Retinal pigment epithelial cell (primary cell): Measurements from ENCODE around the gene COPG1.
A peak's percentile ranks its signal among the peaks of the same experiment; 100 is the strongest.
"Not testable (repeated sequence)": the region's sequence is repeated elsewhere in the genome, so short reads cannot be mapped to it uniquely, and the experiment has no call there.

ENCODE experiments used
- DNase-seq: peaks from one replicate; pipeline ENCODE4 v3.0.0-alpha.2; 2010; ENCODE audit warnings: low read depth
- H3K4me3 ChIP-seq: 2 replicates; pipeline ENCODE4 v1.5.1; 2011; ENCODE audit warnings: mild to moderate bottlenecking, low read length, control low read depth, moderate library complexity
- TF ChIP-seq, protein P1 (sequence below): conservative IDR thresholded peaks from 2 replicates; pipeline ENCODE4 v1.5.1; 2011; ENCODE audit warnings: low read depth, low read length, control low read depth, inconsistent platforms

The COPG1 gene

GRCh38 chr3:129245141-129245540 lies 4.3 kb upstream of the COPG1 start:
- no peak for DNase-seq
- no peak overlapping the region for H3K4me3 ChIP-seq
- TF ChIP-seq, protein P1, sequence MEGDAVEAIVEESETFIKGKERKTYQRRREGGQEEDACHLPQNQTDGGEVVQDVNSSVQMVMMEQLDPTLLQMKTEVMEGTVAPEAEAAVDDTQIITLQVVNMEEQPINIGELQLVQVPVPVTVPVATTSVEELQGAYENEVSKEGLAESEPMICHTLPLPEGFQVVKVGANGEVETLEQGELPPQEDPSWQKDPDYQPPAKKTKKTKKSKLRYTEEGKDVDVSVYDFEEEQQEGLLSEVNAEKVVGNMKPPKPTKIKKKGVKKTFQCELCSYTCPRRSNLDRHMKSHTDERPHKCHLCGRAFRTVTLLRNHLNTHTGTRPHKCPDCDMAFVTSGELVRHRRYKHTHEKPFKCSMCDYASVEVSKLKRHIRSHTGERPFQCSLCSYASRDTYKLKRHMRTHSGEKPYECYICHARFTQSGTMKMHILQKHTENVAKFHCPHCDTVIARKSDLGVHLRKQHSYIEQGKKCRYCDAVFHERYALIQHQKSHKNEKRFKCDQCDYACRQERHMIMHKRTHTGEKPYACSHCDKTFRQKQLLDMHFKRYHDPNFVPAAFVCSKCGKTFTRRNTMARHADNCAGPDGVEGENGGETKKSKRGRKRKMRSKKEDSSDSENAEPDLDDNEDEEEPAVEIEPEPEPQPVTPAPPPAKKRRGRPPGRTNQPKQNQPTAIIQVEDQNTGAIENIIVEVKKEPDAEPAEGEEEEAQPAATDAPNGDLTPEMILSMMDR, result no peak

DNA sequence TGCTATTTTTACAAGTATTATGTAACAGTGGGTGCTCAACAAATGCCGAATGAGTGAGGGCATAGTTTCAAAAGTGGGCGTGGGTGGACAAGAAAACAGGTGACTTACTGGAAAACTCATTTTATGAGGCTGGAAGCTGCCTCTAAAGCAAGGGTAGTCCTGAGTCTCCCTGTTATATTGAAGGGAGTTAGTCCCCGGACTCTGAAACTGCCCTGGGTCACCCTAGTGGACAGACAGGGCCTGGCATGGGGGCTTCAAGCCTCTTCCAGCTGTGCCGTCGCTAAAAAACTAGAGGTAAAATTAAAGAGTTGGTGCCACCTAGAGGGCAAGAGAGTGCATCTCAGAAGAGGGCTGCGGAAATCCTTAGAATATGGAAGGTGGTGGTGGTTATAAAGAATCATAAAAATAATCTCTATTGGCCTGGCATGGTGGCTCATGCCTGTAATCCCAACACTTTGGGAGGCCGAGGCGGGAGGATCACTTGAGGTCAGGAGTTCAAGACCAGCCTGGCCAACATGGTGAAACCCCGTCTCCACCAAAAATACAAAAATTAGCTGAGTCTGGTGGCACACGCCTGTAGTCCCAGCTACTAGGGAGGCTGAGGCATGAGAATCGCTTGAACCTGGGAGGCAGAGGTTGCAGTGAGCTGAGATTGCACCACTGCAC lies 3.6 kb upstream of the COPG1 start:
- peak; percentile 66 for DNase-seq
- not testable (repeated sequence) for H3K4me3 ChIP-seq
- TF ChIP-seq, protein P1, result peak; percentile 97

GRCh38 chr3:129246636-129247035 lies 2.8 kb upstream of the COPG1 start:
- DNase-seq, result no peak
- TF ChIP-seq, protein P1, result no peak
- H3K4me3 ChIP-seq, result no peak overlapping the region

DNA sequence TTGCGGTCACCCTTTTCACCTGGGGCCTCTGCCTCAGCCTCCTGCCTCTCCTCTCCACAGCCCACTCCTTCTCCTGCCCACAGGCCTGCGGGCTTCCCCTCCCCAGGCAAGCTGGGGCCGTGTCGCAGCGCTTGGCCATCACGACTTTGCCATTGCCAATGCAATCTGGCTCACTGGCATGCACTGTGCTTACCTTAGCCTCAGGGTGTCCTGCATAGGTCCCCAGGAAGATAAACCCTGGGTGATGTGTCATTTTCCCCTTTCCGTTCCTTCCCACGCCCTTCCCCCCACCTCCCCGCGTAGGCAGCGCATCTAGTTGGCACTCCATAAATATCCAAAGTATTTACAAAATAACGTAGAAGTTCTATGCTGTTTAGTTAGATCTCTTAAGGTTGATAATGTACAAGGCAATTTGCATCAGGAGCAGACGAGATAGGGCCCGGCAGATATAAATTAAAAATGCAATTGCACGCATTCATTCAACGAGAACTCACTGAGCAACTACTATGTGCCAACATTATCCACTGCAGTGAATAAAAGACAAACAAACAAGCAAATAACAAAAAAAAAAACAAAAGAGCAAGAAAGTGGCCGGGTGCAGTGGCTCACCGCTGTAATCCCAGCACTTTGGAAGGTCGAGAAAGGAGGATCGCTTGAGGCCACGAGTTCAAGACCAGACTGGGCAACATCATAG lies 973 bp upstream of the COPG1 start:
- DNase-seq, result no peak
- TF ChIP-seq, protein P1, result no peak
- H3K4me3 ChIP-seq, result peak overlapping the region; percentile 95

- H3K4me3 ChIP-seq, result no peak overlapping the region
- TF ChIP-seq, protein P1, result no peak
- DNase-seq, result no peak
Observed at GRCh38 chr3:129252748-129253147, 3.3 kb downstream of the COPG1 start.

GRCh38 chr3:129254536-129255230 lies 5.3 kb downstream of the COPG1 start:
- TF ChIP-seq, protein P1, result no peak
- no peak for DNase-seq
- no peak overlapping the region for H3K4me3 ChIP-seq
